ENCODE data around the gene RPP25L. TPM values are rescaled to one million over a fixed set of nuclear protein-coding genes. Genes with fewer than 3 reads are reported as not detected.

Gene RPP25L
- total RNA-seq, 2 donors from 2014 or later, result 5.5 to 8.7 TPM

DNA sequence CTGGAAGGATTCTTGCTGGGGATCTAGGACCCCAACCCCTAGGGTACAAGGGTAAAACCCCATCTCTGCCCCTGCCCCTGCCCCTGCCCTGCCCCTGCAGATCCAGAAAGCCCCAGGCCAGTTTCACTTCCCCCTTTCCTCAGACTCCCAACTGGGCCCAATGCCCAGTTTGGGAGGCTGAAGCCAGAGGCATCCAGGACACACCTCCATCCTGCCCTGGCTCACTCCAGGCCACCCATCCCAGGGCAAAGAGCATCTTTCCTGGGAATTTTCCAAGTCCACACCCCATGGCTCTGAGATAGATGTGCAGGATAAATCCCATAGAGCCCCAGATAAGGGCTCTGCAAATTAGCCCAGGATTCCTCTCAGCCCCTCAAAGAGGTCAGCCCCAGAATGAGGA lies 39.8 kb downstream of the RPP25L start:
- no peaks in the 10 kb centered on the region for H3K4me1 ChIP-seq (ENCODE audit: control insufficient read depth in 1 of 2, low read depth in 2 of 2)
- no peak for ATAC-seq (ENCODE audit: insufficient number of reproducible peaks, low FRiP score, low read depth)
- TF ChIP-seq, protein P1, sequence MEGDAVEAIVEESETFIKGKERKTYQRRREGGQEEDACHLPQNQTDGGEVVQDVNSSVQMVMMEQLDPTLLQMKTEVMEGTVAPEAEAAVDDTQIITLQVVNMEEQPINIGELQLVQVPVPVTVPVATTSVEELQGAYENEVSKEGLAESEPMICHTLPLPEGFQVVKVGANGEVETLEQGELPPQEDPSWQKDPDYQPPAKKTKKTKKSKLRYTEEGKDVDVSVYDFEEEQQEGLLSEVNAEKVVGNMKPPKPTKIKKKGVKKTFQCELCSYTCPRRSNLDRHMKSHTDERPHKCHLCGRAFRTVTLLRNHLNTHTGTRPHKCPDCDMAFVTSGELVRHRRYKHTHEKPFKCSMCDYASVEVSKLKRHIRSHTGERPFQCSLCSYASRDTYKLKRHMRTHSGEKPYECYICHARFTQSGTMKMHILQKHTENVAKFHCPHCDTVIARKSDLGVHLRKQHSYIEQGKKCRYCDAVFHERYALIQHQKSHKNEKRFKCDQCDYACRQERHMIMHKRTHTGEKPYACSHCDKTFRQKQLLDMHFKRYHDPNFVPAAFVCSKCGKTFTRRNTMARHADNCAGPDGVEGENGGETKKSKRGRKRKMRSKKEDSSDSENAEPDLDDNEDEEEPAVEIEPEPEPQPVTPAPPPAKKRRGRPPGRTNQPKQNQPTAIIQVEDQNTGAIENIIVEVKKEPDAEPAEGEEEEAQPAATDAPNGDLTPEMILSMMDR (IDR thresholded peaks at IDR 0.05), result no peak
- H3K9me3 ChIP-seq, result no peaks in the 10 kb centered on the region
- no peaks in the 10 kb centered on the region for H3K27me3 ChIP-seq (replicated peaks; ENCODE audit: insufficient read depth)
- DNase-seq (ENCODE audit: low spot score), result no peak
- H3K36me3 ChIP-seq, result no peaks in the 10 kb centered on the region
- H3K27ac ChIP-seq, result no peak overlapping the region
- no peak overlapping the region for H3K4me3 ChIP-seq

DNA sequence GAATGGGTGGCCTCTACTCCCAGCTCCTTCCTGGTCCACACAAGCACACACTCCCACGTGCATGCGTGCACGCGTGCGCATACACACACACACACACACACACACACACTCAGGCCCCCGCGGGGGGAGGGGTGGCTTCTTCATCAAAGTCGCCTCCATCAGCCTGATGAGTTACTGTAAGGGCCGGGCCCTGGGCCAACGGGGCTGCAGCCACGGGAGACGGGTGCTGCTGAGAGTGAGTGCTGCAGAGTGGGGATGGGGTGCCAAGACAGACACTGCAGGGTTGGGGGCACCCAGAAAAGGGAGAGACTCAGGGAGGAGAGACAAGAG lies 40.5 kb downstream of the RPP25L start:
- Histone ChIP-seq H3K4me3 (no peak overlapping the region), H3K36me3 (no peaks in the 10 kb centered on the region), H3K9me3 (no peaks in the 10 kb centered on the region), H3K27ac (no peak overlapping the region), H3K4me1 (ENCODE audit: control insufficient read depth in 1 of 2, low read depth in 2 of 2) (no peaks in the 10 kb centered on the region), H3K27me3 (replicated peaks; ENCODE audit: insufficient read depth) (peaks cover 3% of the 10 kb centered on the region)
- DNase-seq (ENCODE audit: low spot score), result no peak
- ATAC-seq (ENCODE audit: insufficient number of reproducible peaks, low FRiP score, low read depth), result no peak
- TF ChIP-seq, protein P1 (IDR thresholded peaks at IDR 0.05), result no peak

DNA sequence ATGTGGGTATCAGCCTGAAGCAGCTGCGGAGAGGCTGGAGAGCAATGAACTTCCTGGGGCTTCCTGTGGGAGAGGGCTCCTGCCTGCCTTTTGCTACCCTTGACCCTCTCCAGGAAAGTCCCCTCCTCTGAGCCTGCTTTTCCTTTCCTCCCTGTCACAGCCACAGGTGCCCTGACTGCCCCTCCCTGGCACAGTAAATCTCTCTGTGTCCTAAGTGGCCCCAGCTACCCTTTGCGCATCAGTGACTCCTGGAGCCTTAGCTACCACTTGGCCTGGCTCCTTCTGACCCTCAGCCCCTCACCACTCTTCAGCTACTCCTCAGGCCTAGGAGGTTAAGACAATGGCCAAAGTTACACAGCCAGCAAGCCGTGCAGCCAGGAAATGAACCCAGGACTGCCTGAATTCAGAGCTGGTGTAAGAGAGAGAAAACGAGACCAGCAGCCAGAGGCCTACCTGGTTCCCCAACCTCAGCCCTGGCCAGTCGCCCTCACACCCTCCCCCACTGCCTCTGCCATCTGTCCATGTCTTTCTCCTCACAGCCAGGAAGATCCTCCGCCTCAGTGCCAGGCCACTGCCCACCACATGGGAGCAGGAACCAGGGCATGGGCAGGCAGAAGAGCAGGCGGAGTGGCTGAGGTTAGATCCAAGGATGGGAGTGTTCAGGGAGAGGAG lies 41.0 kb downstream of the RPP25L start:
- H3K4me1 ChIP-seq (ENCODE audit: control insufficient read depth in 1 of 2, low read depth in 2 of 2), result no peaks in the 10 kb centered on the region
- no peak for DNase-seq (ENCODE audit: low spot score)
- no peak for ATAC-seq (ENCODE audit: insufficient number of reproducible peaks, low FRiP score, low read depth)
- no peak overlapping the region for H3K27ac ChIP-seq
- no peaks in the 10 kb centered on the region for H3K36me3 ChIP-seq
- peaks cover 6% of the 10 kb centered on the region for H3K27me3 ChIP-seq (replicated peaks; ENCODE audit: insufficient read depth)
- H3K9me3 ChIP-seq, result no peaks in the 10 kb centered on the region
- no peak overlapping the region for H3K4me3 ChIP-seq
- TF ChIP-seq, protein P1 (IDR thresholded peaks at IDR 0.05), result no peak

DNA sequence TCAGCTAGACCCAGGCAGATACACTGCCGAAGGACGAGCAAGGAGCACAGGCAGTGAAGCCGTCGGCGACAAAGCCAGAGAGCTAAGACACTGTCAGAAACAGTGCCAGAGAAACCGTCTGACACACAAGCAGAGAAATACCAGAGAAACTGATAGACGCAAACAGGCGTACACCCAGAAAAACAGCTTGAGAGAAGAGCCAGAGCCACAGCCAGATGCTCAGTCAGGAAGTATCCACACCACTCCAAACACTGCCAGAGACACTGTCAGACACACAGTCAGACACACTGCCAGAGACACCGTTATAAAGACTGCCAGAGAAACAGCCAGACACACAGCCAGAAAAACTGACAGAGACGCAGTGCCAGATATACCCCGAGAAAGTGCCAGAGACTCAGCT lies 41.5 kb downstream of the RPP25L start:
- H3K27ac ChIP-seq, result no peak overlapping the region
- no peak for DNase-seq (ENCODE audit: low spot score)
- H3K36me3 ChIP-seq, result no peaks in the 10 kb centered on the region
- no peaks in the 10 kb centered on the region for H3K4me1 ChIP-seq (ENCODE audit: control insufficient read depth in 1 of 2, low read depth in 2 of 2)
- H3K4me3 ChIP-seq, result no peak overlapping the region
- no peaks in the 10 kb centered on the region for H3K9me3 ChIP-seq
- TF ChIP-seq, protein P1 (IDR thresholded peaks at IDR 0.05), result no peak
- peaks cover 6% of the 10 kb centered on the region for H3K27me3 ChIP-seq (replicated peaks; ENCODE audit: insufficient read depth)
- ATAC-seq (ENCODE audit: insufficient number of reproducible peaks, low FRiP score, low read depth), result no peak

DNA sequence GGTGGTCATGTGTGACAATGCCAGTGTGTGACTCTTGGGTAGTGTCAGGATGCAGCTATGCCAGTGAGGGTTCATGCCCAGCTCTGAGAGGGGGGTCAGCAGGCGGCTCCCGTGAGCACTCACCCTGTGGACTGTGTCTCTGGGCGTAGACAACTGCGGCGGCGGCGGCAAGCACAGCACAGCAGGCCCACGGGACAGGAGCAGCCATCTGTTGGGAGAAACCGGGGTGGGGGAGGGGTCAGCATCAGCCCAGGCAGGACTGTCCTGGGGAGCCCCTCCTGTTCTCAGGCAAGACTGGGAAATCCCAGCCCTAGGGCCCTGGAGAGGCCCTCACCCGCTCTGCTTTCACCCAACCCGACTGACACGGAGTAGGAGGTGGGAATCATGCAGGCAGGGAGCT lies 43.1 kb downstream of the RPP25L start:
- no peaks in the 10 kb centered on the region for H3K9me3 ChIP-seq
- TF ChIP-seq, protein P1 (IDR thresholded peaks at IDR 0.05), result no peak
- no peak overlapping the region for H3K4me3 ChIP-seq
- no peak overlapping the region for H3K27ac ChIP-seq
- no peak for ATAC-seq (ENCODE audit: insufficient number of reproducible peaks, low FRiP score, low read depth)
- H3K27me3 ChIP-seq (replicated peaks; ENCODE audit: insufficient read depth), result peaks cover 6% of the 10 kb centered on the region
- no peaks in the 10 kb centered on the region for H3K4me1 ChIP-seq (ENCODE audit: control insufficient read depth in 1 of 2, low read depth in 2 of 2)
- no peaks in the 10 kb centered on the region for H3K36me3 ChIP-seq
- DNase-seq (ENCODE audit: low spot score), result no peak

Measured in thoracic aorta (tissue), 2 donors.